SU-DHL-6 (cell line): ENCODE results near the gene PODXL2.

Experiments used
- EZH2phosphoT487 ChIP-seq: fragments of 200-600 bp; sonication (generic), shearing (Covaris generic); conservative IDR thresholded peaks from 2 replicates; pipeline ENCODE4 v1.6.1; 2018; ENCODE audit warnings: mild to moderate bottlenecking, antibody characterized with exemption, low read length, moderate library complexity, mixed read lengths
- TF ChIP-seq, protein P1 (sequence below): fragments of 200-600 bp; sonication (generic); IDR thresholded peaks from one replicate; pipeline ENCODE4 v1.5.1; 2017; ENCODE audit warnings: antibody characterized with exemption, mild to moderate bottlenecking, low read length, moderate library complexity; ENCODE audit not compliant: insufficient read depth, poor library complexity, severe bottlenecking

DNA sequence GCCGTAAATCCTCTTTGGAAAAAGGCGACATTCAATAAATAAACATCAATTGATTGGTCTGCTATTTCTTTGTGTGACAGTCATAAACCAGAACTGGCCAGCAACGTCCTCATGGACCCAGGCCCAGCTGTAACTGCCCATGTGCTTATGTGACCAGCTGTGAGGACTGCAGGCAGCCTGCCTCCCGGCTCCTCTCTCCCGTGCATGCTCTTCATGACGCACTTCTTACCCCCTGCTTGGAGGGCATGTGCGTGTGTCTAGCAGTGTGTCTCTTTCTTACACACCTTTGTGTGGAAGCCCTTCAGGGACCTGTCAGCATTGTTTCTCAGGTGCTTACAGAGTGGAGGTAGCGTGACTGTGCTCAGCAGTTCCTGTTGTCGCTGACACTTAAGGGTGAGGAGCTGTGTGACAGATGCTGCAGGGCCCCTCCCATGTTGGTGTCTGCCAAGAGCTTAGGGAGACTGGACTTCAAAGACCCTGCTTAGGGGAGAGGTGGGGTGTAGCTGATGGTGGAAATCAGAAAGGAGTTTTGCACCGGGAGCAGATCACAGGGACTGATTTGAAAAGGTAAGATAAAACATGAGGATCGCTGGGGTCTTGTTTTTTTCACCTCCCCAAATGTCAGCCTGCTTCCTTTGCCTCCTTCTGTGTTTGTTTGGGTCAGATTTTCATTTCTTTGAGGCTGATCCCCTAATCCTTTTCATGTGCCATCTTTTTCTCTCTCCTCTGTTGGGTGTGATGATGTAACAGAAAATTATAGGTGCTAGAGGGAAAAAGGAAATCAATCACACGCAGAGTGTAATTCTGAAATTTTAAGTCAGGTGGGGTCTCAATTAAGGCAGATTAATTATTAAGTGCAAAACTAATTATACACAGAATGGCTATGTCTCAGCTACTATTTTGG lies 2.1 kb downstream of the PODXL2 start:
- TF ChIP-seq, protein P1, sequence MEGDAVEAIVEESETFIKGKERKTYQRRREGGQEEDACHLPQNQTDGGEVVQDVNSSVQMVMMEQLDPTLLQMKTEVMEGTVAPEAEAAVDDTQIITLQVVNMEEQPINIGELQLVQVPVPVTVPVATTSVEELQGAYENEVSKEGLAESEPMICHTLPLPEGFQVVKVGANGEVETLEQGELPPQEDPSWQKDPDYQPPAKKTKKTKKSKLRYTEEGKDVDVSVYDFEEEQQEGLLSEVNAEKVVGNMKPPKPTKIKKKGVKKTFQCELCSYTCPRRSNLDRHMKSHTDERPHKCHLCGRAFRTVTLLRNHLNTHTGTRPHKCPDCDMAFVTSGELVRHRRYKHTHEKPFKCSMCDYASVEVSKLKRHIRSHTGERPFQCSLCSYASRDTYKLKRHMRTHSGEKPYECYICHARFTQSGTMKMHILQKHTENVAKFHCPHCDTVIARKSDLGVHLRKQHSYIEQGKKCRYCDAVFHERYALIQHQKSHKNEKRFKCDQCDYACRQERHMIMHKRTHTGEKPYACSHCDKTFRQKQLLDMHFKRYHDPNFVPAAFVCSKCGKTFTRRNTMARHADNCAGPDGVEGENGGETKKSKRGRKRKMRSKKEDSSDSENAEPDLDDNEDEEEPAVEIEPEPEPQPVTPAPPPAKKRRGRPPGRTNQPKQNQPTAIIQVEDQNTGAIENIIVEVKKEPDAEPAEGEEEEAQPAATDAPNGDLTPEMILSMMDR: no peak
- TF ChIP-seq EZH2phosphoT487: no peak
